Adipocyte (in vitro differentiated cells): Measurements from ENCODE around the gene ZMYM3.

Source experiments
- DNase-seq: peaks from one replicate; pipeline ENCODE4 v3.0.0-alpha.2; 2015; ENCODE audit warnings: low read depth
- H3K27me3 ChIP-seq: replicated peaks from 2 replicates; pipeline ENCODE4 v1.7.0; 2013; ENCODE audit warnings: mild to moderate bottlenecking, low read length, moderate library complexity; ENCODE audit not compliant: control insufficient read depth, insufficient read depth
- H3K36me3 ChIP-seq: 2 replicates; pipeline ENCODE4 v1.7.0; 2013; ENCODE audit warnings: low read length, mild to moderate bottlenecking, moderate library complexity; ENCODE audit not compliant: control insufficient read depth, insufficient read depth, severe bottlenecking
- H3K4me1 ChIP-seq: 2 replicates; pipeline ENCODE4 v1.7.0; 2013; ENCODE audit warnings: mild to moderate bottlenecking, low read length, moderate library complexity; ENCODE audit not compliant: control insufficient read depth, insufficient read depth
- H3K4me3 ChIP-seq: 2 replicates; pipeline ENCODE4 v1.7.0; 2013; ENCODE audit warnings: mild to moderate bottlenecking, low read length, moderate library complexity
- H3K9ac ChIP-seq: 2 replicates; pipeline ENCODE4 v1.7.0; 2013; ENCODE audit warnings: mild to moderate bottlenecking, low read length, moderate library complexity
- H3K9me3 ChIP-seq: 2 replicates; pipeline ENCODE4 v1.7.0; 2013; ENCODE audit warnings: mild to moderate bottlenecking, low read length, moderate library complexity; ENCODE audit not compliant: control insufficient read depth

ZMYM3 gene

DNA sequence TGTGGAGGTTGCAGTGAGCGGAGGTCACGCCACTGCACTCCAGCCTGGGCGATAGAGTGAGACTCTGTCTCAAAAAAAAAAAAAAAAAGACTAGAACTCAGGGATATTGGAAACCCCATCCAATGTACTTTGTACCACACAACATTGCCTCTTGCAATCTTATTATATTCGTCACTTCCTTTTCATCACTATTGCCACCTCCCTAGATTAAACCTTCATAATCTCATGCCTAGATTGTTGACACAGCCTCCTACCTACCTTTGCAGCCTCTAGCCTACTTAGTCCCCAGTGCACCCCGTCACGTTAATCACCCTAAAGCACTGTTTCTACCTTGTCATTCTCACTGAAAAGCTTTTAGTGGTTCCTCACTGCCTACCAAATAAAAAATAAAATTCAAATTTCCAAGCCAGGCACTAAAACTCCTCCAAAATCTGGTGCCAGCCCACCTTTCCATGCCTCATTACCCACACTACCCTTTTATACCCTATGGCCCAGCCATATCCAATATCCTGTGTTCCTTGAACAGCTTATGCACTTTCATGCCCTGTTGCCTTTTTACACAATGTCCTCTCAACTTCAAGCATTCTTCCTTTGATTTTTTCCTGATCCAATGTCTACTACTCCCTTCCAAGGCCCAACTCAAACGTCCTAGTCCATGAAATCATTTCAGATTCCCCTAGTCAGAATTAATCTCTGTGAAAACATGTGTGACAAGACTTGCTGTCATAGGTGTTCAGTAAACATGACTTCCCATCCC lies 54.5 kb downstream of the ZMYM3 start:
- no peak overlapping the region for H3K9ac ChIP-seq
- H3K4me1 ChIP-seq, result no peaks in the 10 kb centered on the region
- H3K36me3 ChIP-seq, result no peaks in the 10 kb centered on the region
- DNase-seq, result no peak
- no peak overlapping the region for H3K4me3 ChIP-seq
- H3K9me3 ChIP-seq, result no peaks in the 10 kb centered on the region
- peaks cover 13% of the 10 kb centered on the region for H3K27me3 ChIP-seq

- peaks cover 13% of the 10 kb centered on the region for H3K27me3 ChIP-seq
- DNase-seq, result no peak
- H3K9me3 ChIP-seq, result no peaks in the 10 kb centered on the region
- H3K4me3 ChIP-seq, result no peak overlapping the region
- no peaks in the 10 kb centered on the region for H3K4me1 ChIP-seq
- no peaks in the 10 kb centered on the region for H3K36me3 ChIP-seq
- H3K9ac ChIP-seq, result no peak overlapping the region
Observed at GRCh38 chrX:71198066-71198465, 55.9 kb downstream of the ZMYM3 start.

GRCh38 chrX:71195964-71196649 lies 57.8 kb downstream of the ZMYM3 start:
- Histone ChIP-seq H3K4me1 (no peaks in the 10 kb centered on the region), H3K4me3 (no peak overlapping the region), H3K27me3 (peaks cover 12% of the 10 kb centered on the region), H3K9ac (no peak overlapping the region), H3K36me3 (no peaks in the 10 kb centered on the region), H3K9me3 (no peaks in the 10 kb centered on the region)
- DNase-seq, result no peak

- no peak overlapping the region for H3K4me3 ChIP-seq
- H3K9me3 ChIP-seq, result no peaks in the 10 kb centered on the region
- H3K4me1 ChIP-seq, result no peaks in the 10 kb centered on the region
- DNase-seq, result no peak
- peaks cover 7% of the 10 kb centered on the region for H3K27me3 ChIP-seq
- no peak overlapping the region for H3K9ac ChIP-seq
- no peaks in the 10 kb centered on the region for H3K36me3 ChIP-seq
Observed at GRCh38 chrX:71191248-71191647, 62.7 kb downstream of the ZMYM3 start.
